GM19452 (cell line): ENCODE data around the gene PREP.
"Not testable (repeated sequence)": the region's sequence is repeated elsewhere in the genome, so short reads cannot be mapped to it uniquely, and the experiment has no call there.

ENCODE experiments used
- ATAC-seq: cut with Tn5 transposase; IDR thresholded peaks from one replicate; pipeline ENCODE4 v1.9.1; 2021; ENCODE audit not compliant: unreplicated experiment

PREP gene

GRCh38 chr6:105345506-105345905 lies 57.4 kb downstream of the PREP start:
- no peak for ATAC-seq

GRCh38 chr6:105344881-105345370 lies 58.0 kb downstream of the PREP start:
- no peak for ATAC-seq

- ATAC-seq: not testable (repeated sequence)
Observed at GRCh38 chr6:105338350-105338983, 64.4 kb downstream of the PREP start.

- no peak for ATAC-seq
Observed at GRCh38 chr6:105336986-105337385, 65.9 kb downstream of the PREP start.

GRCh38 chr6:105332576-105332975 lies 70.3 kb downstream of the PREP start:
- no peak for ATAC-seq

- ATAC-seq: no peak
Observed at GRCh38 chr6:105331927-105332326, 71.0 kb downstream of the PREP start.

GRCh38 chr6:105330913-105331312 lies 72.0 kb downstream of the PREP start:
- no peak for ATAC-seq

- no peak for ATAC-seq
Observed at GRCh38 chr6:105330364-105330763, 72.5 kb downstream of the PREP start.

GRCh38 chr6:105326833-105327770 lies 75.8 kb downstream of the PREP start:
- no peak for ATAC-seq

- ATAC-seq: no peak
Observed at GRCh38 chr6:105326216-105326615, 76.7 kb downstream of the PREP start.

- ATAC-seq: no peak
Observed at GRCh38 chr6:105324386-105324950, 78.4 kb downstream of the PREP start.

- ATAC-seq: no peak
Observed at GRCh38 chr6:105322499-105323225, 80.2 kb downstream of the PREP start.

GRCh38 chr6:105321728-105322127 lies 81.2 kb downstream of the PREP start:
- no peak for ATAC-seq

- ATAC-seq: no peak
Observed at GRCh38 chr6:105321207-105321606, 81.7 kb downstream of the PREP start.

GRCh38 chr6:105320765-105321164 lies 82.1 kb downstream of the PREP start:
- no peak for ATAC-seq

GRCh38 chr6:105320271-105320670 lies 82.6 kb downstream of the PREP start:
- ATAC-seq: no peak

- no peak for ATAC-seq
Observed at GRCh38 chr6:105319331-105319730, 83.6 kb downstream of the PREP start.

GRCh38 chr6:105318660-105319059 lies 84.2 kb downstream of the PREP start:
- no peak for ATAC-seq

- ATAC-seq: no peak
Observed at GRCh38 chr6:105317607-105318533, 85.0 kb downstream of the PREP start.

GRCh38 chr6:105313211-105313610 lies 89.7 kb downstream of the PREP start:
- ATAC-seq: no peak
